GM10847 (cell line): Measurements from ENCODE around the gene MED16.
A peak's percentile ranks its signal among the peaks of the same experiment; 100 is the strongest.

Source experiments
- POLR2A ChIP-seq: IDR thresholded peaks from 2 replicates; pipeline ENCODE4 v1.6.1; 2011; ENCODE audit not compliant: insufficient read length; ENCODE audit errors: extremely low read depth

The MED16 gene, protein sequence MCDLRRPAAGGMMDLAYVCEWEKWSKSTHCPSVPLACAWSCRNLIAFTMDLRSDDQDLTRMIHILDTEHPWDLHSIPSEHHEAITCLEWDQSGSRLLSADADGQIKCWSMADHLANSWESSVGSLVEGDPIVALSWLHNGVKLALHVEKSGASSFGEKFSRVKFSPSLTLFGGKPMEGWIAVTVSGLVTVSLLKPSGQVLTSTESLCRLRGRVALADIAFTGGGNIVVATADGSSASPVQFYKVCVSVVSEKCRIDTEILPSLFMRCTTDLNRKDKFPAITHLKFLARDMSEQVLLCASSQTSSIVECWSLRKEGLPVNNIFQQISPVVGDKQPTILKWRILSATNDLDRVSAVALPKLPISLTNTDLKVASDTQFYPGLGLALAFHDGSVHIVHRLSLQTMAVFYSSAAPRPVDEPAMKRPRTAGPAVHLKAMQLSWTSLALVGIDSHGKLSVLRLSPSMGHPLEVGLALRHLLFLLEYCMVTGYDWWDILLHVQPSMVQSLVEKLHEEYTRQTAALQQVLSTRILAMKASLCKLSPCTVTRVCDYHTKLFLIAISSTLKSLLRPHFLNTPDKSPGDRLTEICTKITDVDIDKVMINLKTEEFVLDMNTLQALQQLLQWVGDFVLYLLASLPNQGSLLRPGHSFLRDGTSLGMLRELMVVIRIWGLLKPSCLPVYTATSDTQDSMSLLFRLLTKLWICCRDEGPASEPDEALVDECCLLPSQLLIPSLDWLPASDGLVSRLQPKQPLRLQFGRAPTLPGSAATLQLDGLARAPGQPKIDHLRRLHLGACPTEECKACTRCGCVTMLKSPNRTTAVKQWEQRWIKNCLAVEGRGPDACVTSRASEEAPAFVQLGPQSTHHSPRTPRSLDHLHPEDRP

GRCh38 chr19:892894-893689 is at the start of gene MED16, which contains the start of gene RNU6-9:
Gene MED16 (minus strand): TSS chr19:893187. CDS start chr19:891131, 2,056 bp downstream.
Gene RNU6-9 (plus strand): TSS chr19:893484.
- TF ChIP-seq POLR2A, result peak; percentile 65

DNA sequence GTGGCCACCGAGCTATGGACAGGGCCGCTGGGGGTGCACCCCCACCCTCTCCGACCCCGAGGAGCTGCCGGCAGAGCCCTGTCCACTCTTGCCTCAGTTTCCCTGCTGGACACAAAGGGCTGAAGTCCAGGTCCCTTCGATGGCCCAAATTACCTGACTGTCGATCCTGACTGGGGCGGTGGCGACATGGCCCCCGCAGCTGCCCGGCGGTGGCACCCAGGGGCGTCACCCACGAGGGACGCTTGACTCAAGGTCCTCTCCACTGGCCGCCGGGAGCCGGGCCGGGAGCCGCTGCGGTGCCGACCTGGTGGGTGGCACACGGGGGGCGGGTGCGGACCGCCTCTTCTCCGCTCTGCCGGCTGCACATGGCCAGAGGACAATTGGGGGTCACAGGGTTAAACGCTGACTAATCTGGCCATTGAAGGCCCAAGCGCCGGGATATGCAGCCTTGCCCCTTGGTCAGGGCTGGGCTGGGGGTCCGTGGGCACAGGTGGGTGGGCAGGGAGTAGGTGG is 49.2 kb upstream of the MED16 start:
- no peak for TF ChIP-seq POLR2A

DNA sequence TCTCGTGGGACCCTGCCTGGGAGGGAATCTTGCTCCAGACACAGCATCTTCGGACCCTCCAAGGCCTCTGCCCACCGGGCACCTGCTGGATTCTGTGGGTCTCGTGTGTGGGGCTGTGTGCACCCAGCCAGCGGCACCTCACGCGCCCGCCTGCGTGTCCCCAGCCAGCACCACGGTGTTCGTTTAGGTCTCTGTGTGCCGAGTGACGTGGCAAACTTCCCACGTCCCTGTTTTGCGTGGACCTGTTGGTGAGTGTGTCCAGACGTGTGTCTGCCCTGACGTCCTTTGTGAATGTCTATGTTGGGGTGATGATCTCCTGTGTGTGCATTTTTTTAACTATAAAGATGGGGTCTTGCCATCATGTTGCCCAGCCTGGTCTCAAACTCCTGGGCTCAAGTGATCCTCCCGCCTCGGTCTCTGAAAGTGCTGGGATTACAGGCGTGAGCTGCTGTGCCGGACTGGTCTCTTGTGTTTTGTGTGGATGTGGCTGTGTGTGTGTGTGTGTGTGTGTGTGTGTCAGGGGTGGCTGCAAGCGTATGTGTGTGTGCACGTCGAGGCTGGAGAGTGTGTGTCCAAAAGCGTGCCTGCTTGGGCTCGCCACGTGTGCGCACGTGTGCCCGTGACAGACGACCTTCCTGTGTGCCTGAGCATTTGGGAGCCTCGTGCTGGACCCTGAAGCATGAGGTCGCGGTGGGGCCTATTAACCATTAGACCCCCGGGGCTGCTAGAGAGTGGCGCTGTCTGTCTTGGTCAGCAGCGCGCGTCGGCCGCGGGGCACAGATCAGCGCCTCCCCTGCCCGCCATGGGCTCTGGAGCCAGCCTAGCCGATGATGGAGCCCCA is 48.5 kb upstream of the MED16 start:
- no peak for TF ChIP-seq POLR2A

GRCh38 chr19:940591-941291 is 47.8 kb upstream of the MED16 start:
- no peak for TF ChIP-seq POLR2A

- TF ChIP-seq POLR2A, result no peak
Observed at GRCh38 chr19:939922-940321, 46.9 kb upstream of the MED16 start.

DNA sequence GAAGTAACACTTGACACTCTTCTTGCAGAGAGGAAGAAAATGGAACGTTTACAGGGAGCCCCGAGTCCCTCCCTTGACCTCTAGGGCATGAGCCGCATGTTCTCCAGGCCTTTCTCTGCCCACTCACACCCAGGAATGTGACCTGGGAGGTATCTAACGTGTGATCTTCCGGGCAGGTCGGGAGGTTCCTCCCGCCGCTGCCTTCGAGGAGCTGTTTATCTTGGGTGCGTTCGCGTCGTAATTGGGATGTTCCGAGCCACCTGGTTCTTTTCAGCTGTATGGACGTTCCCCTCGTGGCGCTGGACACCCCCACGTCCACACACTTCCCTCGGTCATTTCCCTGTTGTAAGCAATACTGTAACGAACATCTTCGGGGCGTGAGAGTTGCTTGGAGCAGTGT is 46.5 kb upstream of the MED16 start:
- no peak for TF ChIP-seq POLR2A

GRCh38 chr19:938233-938923 is 45.4 kb upstream of the MED16 start:
- TF ChIP-seq POLR2A, result no peak

DNA sequence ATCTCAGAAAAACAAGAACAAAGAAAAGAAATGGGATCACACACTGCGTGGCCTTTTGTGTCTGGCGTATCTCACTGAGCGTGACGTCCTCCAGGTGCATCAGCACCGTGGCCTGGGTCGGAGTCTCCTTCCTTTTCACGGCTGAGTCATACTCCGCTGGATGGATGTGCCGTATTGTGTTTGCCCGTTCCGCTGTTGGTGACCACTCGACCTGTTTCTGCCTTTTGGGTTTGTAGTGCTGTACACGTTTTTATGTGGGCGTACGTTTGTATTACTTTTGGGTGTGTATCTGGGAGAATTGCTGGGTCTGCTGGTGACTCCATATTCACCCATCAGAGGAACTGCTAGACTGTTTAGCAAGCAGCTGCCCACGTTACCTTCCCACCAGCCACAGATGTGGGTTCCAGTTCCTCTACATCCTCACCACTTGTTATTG is 44.3 kb upstream of the MED16 start:
- no peak for TF ChIP-seq POLR2A

DNA sequence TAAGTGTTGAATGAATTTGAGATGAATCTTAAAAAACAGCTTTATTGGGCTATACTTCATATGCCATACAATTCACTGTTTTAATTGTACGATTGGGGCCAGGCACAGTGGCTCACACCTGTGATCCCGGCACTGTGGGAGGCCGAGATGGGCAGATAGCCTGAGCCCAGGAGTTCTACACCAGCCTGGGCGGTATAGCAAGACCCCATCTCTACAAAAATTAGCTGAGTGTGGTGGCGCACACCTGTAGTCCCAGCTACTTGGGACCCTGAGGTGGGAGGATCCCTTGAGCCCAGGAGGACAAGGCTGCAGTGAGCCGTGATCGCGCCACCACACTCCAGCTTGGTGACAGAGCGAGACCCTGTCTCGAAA is 43.2 kb upstream of the MED16 start:
- no peak for TF ChIP-seq POLR2A

DNA sequence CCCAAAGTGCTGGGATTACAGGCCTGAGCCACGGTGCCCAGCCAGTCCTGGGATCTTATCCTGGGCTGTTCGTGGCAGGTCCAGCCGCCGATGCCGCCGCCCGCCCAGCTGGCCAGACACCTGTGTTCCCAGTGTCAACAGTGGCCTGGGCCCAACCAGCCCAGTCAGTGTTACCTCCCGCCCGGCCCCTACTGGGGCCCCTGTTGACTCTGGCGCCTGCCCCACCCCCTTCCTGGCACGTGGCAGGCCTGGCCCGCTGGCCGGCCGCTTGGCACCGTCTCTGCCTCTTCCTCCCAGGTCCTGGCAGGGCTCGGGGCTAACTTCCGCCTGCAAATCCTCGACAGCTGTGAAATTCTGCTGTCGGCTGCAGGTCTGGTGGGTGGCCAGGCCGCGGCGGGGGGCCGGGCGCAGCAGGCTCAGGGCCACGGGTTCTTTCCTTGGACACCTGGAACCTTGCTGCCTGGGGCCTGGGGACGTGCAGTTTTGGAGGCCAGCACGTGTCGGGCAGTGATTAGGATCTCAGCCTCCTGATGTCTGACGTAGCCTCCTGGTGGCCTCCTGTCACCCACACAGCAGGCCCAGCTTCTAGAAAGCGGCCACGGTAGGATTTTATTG is 42.0 kb upstream of the MED16 start:
- no peak for TF ChIP-seq POLR2A

DNA sequence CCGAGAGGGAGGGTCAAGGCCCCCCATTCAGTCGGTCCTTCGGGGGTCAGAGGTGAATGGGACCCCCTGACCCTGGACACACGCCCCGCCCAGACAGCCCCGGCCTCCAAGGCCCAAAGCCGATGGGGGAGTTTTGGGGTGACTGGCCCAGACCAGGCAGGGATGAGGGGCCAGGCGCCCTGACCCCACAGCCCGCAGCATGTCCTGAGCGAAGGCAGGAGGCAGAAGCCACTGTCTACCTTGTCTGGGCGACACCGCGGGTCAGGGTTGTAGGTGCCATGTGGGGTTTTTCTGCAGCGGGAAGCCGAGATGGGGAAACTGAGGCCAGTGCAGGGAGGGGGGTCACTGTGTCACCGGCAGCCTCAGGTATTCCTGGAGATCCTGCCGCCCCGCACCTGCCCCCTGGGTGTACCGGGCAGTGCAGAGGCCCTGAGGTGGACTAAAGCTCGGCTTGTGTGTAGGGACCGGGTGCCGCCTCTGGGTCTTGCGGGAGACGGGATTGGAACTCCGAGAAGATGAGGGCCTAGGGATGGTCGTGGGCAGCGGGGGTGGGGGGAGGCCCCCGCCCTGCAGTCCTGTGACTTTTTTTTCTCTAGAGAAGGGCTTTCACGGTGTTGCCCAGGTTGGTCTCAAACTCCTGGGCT is 41.3 kb upstream of the MED16 start:
- no peak for TF ChIP-seq POLR2A

GRCh38 chr19:933553-933882 is 40.5 kb upstream of the MED16 start:
- no peak for TF ChIP-seq POLR2A
